Stimulated activated CD4-positive, alpha-beta T cell treated with anti-CD3 and anti-CD28 coated beads, TNF-alpha, amount 100 ng/mL, for 24 hours (primary cell): ENCODE results near the gene TPX2.

Experiments used
- DNase-seq, 3 experiments: peaks; one replicate each; pipeline ENCODE4 v3.0.0-alpha.2; 2020; ENCODE audit warnings: low read depth in 3 of 3

The TPX2 gene

DNA sequence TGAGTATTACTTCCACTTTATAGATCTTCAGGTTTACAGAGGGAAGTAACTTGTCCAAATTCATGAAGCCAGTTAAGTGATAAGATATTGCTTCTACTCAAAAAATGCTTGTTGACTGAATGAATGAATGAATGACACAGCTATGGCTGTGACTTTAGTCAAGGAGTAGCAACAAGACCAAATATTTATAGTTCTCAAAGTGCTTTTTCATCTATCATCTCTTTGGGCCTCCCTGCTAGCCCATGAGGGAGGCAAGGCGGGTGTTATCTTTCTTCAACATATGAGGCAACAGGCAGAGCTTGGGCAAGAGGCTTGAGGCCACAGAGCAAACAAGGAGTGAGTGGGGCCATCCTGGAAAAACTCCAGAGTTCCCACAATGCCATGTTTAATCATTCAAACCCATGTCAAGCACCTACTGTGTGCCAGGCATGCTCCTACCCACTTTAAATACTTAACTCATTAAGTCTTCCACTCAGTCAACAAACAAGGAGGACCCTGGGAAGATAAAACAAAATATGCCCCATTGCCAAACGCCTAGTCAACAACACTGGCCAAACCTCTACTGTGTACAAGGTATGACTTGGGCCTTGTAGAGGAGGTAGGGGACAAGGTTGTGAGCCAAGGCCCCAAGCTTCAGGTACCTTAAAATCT, 32.4 kb upstream of the TPX2 start:
- DNase-seq, result no peak

DNA sequence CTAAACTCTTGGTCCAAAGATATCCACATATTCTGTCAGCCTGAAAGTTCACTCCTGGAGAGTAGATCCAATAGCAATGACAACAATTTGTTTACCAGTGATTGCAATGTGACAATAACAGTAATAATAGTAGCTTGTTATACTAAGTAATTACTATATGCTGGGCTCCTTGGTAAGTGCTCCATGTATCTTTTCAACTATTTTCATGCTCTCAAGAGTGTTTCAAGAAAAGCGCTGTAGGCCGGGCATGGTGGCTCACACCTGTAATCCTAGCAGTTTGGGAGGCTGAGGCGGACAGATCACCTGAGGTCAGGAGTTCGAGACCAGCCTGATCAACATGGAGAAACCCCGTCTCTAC, 31.9 kb upstream of the TPX2 start:
- no peak for DNase-seq

DNA sequence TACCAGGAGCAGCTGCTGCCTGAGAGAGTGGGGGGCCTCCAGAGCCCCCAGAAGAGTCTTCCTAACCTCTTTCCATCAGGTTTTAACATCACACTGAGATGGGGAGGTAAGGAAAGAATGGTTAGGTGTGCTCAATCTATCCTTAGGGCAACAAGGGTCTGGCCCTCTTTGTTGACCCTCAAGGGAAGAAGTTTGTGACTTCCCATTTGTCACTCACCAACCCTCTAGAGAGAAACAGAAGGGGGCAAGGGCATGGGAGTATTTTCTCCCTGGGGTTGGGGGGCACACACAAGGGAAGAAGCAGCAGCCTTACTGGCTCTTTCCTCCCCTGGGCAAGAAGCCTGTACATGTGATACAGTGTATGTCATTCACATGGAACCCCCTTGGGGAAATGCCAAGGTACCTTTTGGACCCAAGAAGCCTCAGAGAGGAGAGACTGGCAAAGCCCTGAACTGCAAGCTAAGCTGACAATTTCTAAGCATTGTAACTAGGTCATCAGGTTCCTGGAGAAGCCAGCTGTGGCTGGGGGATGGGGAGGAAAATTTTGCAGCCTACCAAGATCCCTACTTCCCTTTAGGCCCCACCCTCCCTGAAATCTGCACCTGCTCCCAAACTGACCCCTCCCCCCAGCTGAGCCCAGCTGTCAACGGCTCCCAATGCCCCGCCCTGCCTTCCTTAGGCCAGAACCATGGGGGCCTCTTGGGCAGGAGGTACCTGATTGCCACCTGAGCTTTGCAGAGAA, 30.9 kb upstream of the TPX2 start:
- no peak for DNase-seq

DNA sequence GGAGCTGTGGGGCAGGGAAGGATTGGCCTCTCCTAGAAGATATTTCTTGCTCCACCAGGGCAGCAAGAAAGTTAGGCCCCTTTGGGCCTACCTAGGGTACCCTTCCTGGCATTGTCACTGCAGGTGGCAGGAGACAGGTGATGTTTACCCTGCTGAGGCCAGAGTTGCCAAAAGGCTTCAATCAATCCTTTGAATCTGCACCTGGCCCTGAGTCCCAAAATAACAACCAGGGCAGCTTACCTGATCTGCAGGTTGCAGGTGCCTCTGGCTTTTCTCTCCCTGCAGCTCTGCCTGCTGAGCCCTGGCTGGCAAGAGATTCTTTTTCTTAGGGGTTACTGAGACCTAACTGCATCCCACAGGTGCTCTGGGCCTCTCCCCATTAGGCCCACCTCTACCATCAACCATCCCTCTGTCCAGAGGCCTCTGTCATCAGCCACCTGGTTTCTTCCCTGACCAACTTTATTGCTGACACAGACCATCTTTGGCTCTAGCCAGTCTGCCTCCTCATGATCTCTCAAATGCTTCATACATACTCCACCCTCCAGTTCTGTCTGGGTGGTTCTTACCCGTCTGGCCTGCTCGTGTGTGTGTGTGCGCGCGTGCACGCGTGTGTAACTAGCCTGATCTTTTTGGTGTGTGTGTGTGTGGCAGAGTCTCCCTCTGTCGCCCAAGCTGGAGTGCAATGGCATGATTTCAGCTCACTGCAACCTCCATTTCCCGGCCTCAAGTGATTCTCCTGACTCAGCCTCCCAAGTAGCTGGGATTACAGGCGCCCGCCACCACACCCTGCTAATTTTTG, 30.2 kb upstream of the TPX2 start:
- DNase-seq, result no peak

DNA sequence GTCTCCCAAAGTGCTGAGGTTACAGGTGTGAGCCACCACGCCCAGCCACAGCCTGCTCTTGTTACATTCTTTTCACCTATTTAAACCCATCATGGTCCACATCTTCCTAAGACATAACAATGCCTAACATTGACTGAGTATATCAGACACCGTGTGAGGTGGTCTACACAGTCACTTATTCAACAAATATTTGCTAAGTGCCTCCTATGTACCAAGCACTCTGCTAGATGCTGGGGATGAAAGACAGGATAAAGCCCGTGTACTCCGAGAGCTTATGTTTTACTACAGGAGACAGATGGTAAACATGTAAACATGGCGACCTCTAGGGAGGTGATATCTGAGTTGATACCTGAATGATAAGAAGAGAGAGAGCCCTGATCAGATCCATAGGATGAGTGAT, 29.2 kb upstream of the TPX2 start:
- no peak for DNase-seq

DNA sequence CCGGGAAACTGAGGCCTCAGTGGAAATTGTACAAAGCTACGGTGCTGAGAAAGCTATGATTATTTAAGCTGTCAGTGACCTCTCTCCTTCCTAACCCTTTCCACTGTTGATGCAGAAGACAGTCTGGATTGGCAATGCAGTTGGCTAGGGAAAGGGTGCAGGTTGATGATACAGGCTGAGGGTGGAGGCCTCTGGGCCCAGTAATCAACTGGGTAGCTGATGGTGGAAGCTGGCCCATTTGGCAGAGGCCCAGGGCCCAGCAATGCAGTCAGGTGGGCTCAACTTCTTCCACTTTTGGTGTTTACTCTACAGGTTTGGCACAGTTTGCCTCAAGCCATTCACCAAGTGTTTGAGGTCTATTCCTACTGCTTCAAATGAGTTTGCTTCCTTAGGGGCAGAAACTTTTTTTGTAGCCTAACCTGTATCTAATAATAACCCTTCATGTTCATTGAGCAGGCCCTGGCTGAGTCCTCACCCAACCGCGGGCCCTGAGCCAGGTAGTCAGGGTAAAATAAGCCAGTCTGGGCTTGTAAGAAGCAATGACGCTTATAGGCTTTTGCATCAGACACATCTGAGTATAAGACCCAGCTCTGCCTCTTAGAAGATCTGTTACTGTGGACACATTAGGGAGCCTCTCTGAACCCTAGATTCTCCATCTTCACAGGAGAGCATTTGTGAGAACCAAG, 28.5 kb upstream of the TPX2 start:
- DNase-seq, result no peak

DNA sequence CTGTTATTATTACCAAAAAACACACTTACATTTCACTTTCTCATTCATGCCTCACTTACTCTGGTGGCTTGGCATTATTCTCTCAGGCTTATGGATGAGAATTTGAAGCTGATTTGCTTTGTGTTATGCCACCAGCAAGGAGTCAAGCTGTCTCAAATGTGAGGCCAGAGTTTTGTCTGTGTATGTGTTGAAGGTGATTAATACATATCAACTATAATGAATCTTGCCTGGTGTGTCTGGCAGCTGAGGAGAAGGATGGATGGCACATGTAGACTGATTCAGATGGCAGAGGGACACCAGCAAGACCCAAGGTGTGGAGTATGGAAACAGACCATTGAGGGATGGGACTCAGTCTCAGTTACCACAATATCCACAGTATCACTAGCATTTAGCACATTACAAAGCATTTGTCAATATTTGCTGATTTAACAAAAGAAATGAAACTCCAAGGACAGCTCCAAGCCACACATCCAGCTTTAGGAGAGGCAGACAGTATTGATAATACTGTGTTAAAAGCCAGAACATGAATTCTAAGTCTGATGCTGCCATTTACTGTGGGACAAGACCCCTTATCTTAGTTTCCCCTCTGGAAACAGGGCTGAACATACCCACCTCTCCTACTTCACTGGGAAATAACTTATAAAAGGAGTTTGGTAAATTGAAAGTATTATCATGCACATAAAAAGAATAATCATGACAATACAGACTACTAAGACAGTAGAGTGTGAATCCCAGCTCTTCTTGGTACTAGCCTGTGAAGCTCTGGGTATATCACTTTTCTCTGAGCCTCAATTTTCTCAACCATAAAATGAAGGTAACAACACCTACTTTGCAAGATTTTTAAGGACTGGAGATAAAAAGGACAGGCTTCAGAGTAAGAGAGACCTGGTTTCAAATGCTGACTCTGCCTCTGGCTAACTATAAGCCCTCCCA, 27.6 kb upstream of the TPX2 start:
- DNase-seq, result no peak

DNA sequence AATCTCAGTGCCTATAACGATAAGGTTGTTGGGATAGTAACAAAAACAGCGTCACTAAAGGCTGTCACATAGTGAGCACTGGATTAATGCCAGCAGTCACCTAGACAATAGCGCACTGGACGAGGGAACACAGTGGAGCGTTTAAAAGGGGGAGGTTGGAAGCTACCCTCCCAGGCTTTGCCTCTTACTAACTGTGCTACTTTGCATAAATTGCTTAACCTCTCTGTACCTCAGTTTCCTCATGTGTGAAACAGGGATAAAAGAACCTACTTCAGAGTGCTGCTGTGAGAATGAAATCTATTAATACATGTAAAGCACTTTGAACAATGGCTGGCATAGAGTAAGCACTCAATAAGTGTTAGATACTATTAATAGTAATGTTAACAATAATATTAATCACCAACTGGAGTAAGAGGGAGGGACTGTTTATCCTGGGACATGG, 27.0 kb upstream of the TPX2 start:
- no peak for DNase-seq

DNA sequence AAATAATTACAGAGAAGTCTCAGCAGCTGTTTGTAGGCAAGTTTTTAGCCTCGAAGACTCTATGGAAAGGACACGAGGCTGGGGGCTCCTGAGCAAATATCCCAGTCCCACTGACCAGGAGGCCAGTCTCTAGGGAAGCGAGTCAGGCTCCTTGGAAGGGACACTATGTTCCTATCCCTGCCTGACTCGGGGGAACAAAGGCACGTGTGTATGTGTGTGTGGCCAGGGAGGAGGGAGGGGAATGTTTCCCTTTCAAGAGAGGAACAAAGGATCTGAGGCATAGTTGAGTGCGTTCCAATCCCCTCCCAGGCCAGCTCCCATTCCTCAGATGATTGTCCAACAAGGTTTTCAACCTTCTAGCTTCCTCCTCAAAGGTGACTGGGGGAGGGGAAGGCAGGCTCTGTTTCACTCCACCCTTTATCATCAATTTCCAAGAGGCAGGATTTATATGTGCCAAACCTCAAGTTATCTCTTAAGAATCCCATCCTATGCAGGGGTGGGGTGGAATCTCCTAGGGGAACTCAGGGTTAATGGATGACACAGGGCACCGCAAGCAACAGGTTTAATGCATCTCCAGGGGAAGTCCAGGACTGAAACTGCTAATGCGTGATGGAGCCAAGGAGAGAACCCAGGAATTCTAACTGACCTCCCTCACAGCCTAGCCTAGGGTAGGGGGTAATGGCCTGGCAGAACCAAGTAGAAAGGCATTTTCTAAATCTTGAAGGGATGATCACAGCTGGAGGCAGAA, 26.4 kb upstream of the TPX2 start:
- no peak for DNase-seq

DNA sequence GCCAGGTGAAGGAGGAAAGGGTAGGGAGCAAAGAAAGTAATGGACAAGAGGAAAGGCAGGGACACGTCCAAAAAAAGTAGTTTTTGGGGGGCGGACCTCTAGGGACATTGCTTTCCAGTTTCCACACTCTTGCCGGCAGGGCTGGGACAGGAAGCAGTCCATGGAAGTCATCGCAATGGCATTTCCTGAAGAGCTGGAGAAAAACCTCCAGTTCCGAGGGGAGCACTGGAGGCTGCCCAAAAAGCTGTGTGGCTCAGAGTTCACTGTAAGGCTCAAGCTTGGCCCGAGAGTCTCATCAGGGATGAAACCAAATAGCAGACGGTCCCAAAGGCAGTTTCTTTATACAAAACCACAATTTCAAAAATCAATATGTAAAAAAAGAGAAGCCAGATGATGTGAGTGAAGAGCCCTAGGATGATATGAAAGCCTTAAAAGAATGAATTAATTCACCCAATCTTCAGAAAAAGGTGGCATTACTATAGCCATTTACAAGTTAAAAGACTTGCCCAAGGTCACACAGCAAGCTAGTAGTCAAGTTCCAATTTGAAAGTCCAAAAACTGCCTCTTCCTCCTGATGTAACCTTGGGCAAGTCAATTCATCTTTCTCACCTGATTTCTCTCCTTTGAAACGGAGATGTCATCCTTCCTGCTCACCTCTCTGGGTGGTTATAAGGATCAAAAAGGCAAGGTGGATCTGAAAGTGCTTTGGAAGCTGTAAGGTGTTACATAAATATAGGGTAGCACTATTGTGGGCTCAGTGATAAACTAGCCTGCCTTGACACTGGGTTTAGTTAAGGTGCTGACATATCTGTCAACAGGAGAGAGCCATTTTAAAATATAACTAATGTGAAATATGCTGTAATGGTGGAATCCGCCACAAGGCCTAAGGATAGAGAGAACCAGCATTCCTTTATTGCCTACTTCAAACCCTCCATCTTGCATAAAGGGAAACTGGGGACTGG, 25.5 kb upstream of the TPX2 start:
- DNase-seq, result no peak

DNA sequence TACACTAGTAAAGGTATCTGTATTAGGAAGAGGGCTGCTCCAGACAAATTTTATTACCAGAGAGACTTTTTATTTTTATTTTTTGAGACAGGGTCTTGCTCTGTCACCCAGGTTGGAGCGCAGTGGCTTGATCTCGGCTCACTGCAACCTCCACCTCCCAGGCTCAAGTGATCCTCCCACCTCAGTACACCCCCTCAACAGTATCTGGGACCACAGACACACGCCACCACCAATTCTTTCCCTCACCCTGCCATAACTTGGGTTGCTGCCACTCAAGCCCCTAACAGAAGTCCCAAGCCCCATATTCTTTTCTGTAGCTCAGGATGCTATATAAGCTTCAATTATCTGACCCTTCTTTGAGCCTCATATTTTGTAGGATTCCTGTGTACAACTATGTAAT, 23.3 kb upstream of the TPX2 start:
- no peak for DNase-seq

DNA sequence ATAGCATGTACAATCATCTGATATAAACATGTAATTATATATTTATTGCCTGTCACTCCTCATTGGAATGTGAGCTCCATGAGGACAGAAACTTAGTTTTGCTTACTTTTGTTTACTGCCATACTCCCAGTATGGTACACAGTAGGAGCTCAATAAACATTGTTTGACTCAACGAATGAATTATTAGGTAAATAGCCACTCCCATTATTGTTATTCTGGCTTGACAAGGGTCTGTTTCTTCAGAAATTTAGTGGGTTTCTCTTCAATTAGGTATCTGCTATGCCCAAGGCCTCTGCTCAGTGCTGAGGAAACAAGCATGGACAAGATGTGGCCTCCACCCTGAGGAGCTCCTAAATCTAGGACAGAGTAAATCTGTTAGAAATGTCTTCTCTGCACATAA, 22.7 kb upstream of the TPX2 start:
- no peak for DNase-seq

DNA sequence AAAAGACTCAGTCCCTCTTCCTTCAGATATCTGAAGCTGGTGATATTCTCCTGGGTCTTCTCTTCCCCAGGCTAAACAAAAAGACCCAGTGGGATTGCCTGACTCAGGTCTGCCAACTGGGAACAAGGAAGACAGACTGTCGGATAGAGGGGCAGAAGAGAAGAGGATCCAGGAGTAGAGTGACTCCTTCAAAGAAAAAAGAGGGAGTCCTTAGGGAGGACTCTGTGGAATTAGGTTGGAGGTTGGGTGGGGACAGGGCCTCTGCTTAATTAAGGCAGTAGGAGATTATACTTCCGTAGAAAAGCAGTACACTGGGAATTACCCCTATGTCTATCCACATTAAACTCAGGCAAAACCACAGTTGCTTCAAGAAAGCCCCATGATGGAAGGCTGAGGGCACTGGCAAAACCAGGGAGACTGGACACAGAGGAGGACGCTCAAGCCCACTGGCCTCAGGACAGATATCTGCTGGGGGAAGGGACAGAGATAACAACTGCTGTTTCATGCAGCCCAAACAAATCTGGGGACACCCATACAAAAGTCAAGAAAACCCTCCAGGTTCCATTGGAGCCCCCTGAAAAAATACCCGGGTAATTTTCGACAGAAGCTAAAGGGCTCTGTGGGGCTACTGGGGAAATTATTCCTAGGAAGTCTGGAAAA, 22.1 kb upstream of the TPX2 start:
- DNase-seq, result no peak

DNA sequence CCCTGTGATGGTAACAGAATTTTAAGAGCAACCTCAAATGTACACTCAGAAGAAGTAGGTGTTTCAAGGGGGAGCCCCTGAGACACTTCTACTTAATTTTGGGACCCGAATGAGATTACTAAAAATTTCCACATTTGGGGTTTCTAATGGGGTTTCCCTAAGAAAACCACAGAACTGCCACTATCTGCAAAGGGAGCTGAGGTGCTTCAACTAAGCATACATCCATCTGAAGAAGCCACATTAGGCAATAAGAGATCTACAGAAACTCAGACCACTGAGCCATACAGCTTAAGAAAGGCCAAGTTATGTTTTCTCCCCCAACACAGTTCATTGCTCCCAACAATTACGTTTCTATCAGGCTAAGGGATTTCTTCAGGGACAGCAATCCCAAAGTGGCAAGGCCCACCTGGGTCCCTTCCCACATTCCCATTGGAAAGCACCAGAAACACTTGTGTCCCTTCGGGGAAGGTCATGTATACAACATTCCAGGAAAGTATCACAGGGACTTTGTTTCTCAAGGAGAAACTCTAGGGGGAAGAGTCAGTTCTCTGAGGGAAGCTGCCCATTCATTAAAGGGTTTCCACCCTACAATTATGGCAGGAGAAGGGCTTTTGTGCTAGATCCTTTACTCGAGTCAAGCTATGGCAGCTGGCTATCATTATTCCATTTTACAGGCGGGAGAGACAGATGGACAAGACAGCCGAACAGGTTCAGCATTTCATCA, 21.4 kb upstream of the TPX2 start:
- DNase-seq, result peak in 1 of 3 experiments; percentile 13

DNA sequence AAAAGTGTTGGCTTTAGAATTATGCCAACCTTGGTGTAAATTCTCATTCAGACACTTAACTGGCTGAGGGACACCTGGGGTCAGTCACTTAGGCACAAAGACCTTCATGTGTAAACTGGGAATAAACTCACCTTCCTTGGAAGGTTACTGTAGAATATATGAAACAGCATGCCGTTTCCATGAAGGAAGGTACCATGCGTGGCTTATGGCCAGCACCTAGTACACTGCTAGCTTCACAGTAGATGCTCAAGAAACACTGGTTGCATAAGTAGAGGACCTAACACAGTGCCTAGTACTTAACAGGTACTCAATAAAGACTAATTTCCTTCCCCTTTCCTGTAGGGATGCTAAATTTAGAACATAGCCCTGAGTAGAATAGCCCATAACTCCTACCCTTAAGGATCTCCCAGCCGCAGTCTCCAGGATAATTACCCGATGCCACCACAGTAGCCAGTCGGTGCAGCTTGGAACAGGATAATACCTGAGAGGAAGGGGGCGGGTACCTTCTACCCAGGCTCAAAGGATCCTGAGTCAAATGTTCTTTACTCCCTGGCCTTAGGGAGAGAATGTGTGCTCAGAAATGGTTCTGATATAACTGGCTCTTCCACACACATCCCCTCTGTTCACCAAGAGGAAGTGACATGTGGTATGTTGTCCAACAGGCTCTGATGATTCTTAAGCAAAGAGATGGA, 20.0 kb upstream of the TPX2 start:
- DNase-seq, result no peak

DNA sequence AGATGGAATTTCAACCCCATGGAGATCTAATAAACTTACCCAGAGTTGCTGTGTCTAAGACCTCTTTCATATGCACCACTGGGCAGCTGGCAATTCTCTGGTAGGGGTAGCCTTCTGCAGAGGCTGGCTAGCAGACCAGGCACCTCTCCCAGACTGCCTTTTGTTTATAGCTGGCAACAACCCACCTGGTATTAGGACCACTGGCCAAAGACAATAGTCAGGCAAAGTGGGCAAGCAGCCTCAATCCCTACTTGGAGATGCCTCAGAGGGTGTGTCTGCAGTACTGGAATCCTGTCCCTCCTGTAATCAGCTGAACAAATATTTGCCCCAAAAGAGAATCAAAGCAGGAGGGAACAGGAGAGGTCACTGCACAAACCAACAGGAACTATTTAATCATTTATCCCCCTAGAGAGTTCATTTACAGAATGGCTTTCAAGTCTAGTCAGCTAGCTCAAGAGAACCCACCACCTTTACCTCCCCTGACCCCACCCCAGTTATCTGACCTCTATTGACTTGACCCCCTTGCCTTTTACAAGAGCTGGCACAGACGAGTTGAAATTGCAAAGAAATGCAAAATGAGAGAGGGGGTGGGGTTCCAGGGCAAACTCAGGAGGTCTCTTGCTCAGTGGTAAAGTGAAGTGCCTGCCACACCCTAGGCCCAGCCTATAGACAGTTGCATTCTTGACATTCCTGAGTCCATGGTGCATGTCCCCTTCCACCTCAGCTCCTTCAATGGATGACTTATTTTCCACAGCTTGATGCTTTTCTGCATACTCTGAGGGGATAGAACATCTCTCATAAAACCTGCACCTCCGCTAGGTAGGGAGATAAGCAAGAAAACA, 19.2 kb upstream of the TPX2 start:
- no peak for DNase-seq
